Measurements from ENCODE around the gene PDE3A.

DNA sequence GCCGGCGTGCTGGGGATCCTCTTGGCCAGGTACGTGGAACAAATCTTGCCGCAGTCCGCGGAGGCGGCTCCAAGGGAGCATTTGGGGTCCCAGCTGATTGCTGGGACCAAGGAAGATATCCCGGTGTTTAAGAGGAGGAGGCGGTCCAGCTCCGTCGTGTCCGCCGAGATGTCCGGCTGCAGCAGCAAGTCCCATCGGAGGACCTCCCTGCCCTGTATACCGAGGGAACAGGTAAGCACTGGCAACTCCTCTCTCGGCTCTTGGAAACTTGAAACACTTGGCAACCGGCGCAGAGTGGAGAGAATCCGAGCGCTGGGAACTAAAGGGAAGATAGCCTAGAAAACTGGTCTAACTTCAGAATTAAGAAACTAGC, 1.7 kb downstream of the PDE3A start:
- TF ChIP-seq, protein P1, sequence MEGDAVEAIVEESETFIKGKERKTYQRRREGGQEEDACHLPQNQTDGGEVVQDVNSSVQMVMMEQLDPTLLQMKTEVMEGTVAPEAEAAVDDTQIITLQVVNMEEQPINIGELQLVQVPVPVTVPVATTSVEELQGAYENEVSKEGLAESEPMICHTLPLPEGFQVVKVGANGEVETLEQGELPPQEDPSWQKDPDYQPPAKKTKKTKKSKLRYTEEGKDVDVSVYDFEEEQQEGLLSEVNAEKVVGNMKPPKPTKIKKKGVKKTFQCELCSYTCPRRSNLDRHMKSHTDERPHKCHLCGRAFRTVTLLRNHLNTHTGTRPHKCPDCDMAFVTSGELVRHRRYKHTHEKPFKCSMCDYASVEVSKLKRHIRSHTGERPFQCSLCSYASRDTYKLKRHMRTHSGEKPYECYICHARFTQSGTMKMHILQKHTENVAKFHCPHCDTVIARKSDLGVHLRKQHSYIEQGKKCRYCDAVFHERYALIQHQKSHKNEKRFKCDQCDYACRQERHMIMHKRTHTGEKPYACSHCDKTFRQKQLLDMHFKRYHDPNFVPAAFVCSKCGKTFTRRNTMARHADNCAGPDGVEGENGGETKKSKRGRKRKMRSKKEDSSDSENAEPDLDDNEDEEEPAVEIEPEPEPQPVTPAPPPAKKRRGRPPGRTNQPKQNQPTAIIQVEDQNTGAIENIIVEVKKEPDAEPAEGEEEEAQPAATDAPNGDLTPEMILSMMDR (IDR thresholded peaks at IDR 0.05), result no peak
- TF ChIP-seq POLR2A (IDR thresholded peaks at IDR 0.05), result no peak
